Stimulated activated CD8-positive, alpha-beta memory T cell treated with anti-CD3 and anti-CD28 coated beads, Interleukin-15, amount 100 ng/mL, for 1 hour (primary cell): Measurements from ENCODE around the gene ATP6V0D1.

Experiments used
- DNase-seq: peaks from one replicate; pipeline ENCODE4 v3.0.0-alpha.2; 2020; ENCODE audit warnings: low read depth

ATP6V0D1 gene

GRCh38 chr16:67462279-67462655 lies 18.7 kb downstream of the ATP6V0D1 start:
- DNase-seq, result no peak

DNA sequence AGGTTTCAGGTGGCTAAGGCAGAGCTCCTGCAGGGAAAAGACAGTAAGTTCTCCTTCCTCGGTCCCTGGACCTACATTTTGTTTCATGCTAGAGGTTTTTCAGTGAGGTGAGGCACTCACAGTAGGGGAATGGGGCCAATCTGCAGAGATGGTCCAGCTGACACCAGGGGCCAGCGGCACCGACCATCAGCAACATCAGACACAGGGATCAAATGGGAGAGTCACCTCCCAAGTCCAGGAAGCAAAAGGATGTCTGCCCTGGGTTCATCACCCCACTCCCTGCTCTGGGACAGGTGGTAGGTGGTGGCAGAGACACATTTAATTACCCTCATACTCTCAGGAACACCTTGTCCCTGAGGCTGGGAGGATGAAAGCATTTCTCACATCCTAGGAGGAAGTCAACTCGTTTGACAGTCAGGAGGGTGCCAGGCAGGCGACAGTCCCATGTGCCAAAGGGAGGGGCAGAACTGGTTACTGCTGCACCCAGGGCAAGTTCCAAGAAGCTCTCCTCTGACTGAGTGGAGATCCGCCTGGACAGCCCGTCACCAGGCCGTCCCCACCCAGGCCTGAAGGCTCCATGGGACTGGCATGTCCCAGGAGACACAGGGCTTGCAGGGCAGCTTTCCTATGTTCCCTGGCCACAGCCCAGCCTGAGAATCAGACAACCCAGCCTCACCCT lies 19.2 kb downstream of the ATP6V0D1 start:
- DNase-seq, result no peak

DNA sequence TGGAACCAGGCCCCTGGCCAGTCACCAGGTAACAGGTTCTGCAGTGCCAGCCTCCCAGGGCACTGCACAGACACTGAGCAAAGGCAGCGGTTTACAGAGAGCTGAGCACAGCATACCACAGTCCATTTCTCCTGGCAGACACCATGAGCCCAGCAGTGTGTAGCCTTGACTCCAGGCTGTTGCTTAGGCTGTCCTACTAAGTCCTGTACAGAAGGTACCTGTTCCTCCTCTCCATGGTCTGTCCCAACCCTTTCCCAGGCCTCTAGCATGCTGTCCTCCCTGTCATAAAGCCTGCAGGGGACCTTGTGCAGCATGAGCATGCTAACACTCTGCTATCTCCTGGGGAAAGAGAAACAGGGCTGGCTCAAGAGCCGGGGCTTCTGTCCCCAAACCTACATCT lies 20.0 kb downstream of the ATP6V0D1 start:
- DNase-seq, result no peak

- DNase-seq, result no peak
Measured at GRCh38 chr16:67460168-67460567, 20.8 kb downstream of the ATP6V0D1 start.

DNA sequence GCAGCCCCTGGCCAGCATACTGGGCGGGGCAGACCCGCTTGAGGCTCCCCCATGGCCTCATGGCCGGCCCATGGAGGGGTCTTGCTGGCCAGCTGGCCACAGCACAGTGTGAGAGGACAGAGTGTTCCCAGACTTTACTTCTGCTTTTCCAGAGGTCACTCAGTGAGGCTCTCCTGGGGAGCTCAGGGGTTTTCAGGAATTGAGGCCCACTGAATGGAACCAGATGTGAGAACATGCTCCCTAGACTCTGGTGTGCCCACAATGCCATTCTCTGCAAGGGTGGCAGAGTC lies 21.2 kb downstream of the ATP6V0D1 start:
- DNase-seq, result no peak

GRCh38 chr16:67459066-67459860 lies 21.7 kb downstream of the ATP6V0D1 start:
- no peak for DNase-seq

DNA sequence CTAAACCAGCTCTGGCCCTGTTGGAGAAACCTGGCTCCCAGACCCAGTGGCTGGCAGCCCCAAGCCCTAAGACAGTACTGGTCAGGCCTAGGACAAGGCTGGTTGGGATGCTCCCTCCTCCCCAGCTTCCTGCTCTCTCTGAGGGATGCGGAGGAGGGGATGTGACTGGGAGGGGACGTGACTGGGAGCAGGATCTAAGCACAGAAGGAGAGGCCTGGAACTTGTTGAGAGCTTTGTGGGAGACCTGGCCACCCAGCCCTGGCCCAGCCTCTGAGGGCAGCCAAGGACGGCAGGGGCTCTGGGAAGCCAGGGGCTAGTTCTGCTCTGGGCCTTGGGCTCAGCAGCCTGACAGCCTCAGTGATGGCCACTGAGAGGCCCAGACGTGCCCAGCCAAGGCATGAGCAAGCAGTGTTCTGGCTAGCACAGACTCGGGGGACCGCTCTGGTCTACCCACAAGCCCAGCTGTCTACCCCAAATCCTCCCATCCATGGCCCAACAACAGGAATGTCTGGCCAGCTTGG lies 22.8 kb downstream of the ATP6V0D1 start:
- DNase-seq, result no peak

- no peak for DNase-seq
Measured at GRCh38 chr16:67457611-67458010, 23.3 kb downstream of the ATP6V0D1 start.

DNA sequence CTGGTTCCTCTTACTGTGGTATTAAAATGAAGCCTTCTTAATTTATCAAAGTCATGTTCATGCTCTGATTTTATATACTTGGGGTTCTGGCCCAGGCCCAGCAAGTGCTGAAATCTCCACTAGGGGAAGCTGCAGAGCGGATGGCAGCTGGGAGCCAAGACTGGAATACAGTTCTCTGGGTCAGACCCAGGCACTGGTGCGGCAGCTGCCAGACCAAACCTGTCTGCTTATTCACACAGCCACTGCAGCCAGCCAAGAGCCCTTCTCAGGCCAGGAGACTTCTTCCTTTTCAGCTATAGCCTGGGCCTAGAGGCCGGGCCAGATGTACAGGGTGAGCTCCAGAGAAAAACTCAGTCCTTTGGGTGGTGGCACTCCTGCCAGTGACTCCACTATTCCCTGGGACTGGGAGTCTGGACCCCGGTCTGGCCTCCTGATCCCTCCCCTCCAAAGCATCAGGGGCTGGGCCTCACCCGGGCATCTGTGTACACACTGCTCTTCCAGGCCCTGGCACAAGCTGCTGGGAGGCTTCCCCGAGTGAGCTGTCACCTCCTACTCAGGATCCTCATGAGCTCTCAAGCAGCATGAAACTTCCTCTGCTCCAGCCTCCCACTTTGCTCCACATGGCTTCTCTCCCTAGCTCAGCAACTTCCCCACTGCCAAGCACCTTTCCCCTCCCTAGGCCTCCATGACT lies 24.4 kb downstream of the ATP6V0D1 start:
- no peak for DNase-seq

GRCh38 chr16:67454852-67455251 lies 26.1 kb downstream of the ATP6V0D1 start:
- DNase-seq, result no peak

GRCh38 chr16:67454104-67454503 lies 26.9 kb downstream of the ATP6V0D1 start:
- no peak for DNase-seq

GRCh38 chr16:67451704-67452435 lies 29.1 kb downstream of the ATP6V0D1 start:
- no peak for DNase-seq

- no peak for DNase-seq
Measured at GRCh38 chr16:67451061-67451703, 29.8 kb downstream of the ATP6V0D1 start.

DNA sequence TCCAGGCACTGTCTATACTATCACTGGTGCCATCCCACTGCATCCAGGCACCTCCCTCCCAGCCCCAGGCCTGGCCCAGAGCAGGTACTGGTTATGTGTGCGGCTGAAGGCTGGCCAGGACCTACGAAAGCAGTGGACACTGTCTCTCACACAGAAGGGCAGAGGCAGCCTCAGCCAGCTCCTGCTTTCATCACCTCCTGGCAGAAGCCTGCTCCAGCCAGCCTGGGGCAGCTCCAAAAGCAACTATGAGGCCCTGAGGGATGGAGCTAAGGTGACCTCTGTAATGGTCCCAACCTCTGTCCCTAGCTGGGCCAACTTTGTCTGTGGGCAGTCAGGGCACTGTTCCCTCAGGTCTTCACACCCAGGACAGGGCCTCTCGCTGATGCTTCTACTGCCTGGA lies 31.2 kb downstream of the ATP6V0D1 start:
- DNase-seq, result no peak

DNA sequence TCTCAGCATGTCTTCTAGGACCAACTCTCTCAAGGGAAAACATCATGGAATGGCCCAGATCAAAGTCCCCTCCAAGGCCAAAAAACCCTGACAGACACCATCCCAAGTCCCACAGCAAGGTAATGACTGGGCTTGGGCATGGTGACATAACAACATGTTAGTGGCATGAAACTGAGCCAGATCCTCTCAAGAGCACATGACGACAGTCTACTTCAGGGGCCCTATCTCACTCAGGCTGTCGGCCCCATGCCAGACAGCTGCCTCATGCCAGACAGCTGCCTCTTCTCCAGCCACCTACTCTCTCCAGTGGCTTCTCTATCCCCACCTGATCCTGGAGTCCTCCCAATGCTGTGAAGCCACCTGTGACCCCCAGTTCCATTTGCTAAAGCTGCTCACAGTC lies 31.6 kb downstream of the ATP6V0D1 start:
- no peak for DNase-seq

GRCh38 chr16:67448580-67448979 lies 32.4 kb downstream of the ATP6V0D1 start:
- DNase-seq, result no peak

GRCh38 chr16:67447508-67448076 lies 33.4 kb downstream of the ATP6V0D1 start:
- DNase-seq, result peak; percentile 16

- DNase-seq, result no peak
Measured at GRCh38 chr16:67446968-67447507, 33.9 kb downstream of the ATP6V0D1 start.

DNA sequence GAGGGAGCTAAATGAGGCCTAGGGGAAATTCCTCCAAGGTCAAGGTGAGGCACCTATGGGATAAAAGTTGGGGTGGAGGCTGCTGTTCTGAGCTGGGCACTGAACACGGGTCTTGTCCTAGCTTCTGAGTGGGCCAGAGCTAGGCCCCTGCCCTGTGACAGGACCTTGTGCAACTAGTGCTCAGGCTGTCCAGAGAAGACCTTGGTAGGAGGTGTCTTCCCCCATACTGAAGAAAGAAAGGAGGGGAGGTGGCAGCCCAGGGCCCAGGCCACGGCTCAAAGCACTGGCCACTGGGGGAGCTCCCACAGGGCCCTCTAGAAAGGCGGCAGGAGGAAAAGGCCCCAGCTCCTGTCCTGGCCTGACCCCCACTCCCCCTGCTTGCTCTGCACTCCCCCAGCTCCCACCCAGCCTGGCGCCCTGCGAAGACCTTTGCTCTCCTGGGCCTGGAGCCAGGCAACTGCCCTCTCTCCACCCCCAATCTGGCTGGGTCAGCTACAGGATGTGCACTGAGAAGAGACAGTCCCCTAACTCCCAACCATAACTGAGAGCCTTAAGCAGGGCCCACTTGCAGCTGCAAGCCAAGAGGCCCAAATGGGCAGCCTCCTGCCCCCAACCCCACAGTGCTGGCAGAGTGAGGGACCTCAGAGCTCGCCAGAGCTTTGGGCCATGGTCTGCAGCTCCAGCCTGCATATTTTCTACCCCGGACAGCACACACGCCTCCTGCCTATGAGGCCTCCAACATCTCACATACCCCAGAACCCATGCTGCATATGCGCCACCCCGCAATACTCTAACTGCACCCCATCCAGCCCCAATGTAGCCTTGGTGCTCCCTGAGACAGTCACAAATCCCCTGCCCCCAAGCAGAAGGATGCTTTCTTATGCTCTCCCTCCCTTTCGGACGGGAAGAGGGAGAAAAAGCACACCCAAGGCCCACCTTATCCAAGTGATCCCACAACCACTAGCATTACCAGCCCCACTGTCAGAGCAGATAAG lies 34.7 kb downstream of the ATP6V0D1 start:
- DNase-seq, result no peak

GRCh38 chr16:67445441-67445912 lies 35.5 kb downstream of the ATP6V0D1 start:
- DNase-seq, result no peak
